GM18508 (cell line): ENCODE measurements around the gene SRGAP3.

ENCODE experiments used
- ATAC-seq: cut with Tn5 transposase; IDR thresholded peaks from one replicate; pipeline ENCODE4 v1.9.1; 2021; ENCODE audit warnings: moderate number of reproducible peaks; ENCODE audit not compliant: insufficient read depth, unreplicated experiment

Gene SRGAP3

DNA sequence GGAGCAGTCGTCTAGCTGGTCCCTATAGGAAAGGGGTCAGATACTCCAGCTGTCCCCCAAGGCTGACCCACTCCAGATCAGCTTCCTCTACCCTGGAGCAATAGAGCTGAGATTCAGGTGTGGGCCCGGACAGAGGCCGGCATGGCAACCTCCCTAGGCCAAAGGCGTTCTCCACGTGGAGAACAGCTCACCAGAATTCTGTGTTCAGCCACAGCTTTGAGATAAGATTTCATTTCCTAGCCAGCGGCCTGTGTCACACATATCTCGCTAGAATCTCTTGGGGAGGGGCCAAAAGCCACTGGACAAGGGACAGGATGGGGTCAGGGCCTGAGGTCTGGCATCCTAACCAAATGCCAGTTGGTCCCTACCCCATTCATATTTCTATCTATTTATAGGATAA, 20.1 kb downstream of the SRGAP3 start:
- no peak for ATAC-seq

GRCh38 chr3:9226326-9226725, 23.1 kb downstream of the SRGAP3 start:
- no peak for ATAC-seq

- ATAC-seq = no peak
Measured at GRCh38 chr3:9225268-9225667, 24.2 kb downstream of the SRGAP3 start.

DNA sequence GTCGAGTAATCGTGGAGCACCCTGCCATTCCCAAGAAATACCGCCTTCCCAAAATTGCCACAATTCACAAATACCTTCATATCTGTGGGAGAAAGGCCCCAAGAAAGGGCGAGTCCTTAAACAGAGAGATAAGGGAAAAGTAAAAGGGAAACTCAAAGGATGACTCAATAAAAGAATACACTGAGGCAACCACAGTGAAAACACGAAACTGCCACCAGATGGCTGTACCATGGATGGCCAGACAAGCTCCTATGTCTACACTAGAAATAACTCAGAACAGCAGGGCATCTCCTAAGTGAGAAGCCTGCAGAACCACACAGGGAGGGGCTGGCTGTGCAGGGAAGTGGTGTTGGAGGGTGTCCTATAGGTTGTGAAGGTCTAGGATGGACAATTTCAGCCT, 25.0 kb downstream of the SRGAP3 start:
- peak; percentile 83 for ATAC-seq

GRCh38 chr3:9223672-9224071, 25.8 kb downstream of the SRGAP3 start:
- no peak for ATAC-seq

DNA sequence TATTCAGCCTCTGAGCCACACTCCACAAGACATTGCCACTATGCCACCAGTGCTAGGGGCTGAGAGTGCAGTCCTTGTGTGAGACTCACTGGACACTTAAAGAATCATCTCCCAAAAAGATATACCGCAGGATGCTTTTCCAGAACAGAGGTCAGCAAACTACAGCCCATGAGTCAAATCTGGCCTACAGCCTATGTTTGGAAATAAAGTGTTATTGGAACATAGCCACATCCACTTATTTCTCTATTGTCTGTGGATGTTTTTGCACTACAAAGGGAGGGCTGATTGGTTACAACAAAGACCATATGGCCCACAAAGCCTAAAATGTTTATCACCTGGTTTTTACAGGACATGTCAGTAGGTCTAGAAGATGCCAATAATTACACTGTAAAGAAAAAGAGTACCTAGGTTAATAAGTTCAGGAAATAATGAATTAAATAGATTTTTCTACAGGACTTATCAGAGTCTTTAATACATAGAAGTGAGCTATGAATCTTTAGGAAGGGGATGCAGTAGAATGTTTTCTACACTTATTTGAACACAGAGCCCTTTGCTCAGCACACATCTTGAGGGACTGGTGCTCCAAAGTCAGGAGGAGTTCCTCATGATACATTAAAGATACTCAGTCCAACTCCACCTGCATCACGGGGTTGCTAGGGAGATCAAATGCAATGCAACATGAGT, 26.3 kb downstream of the SRGAP3 start:
- no peak for ATAC-seq

DNA sequence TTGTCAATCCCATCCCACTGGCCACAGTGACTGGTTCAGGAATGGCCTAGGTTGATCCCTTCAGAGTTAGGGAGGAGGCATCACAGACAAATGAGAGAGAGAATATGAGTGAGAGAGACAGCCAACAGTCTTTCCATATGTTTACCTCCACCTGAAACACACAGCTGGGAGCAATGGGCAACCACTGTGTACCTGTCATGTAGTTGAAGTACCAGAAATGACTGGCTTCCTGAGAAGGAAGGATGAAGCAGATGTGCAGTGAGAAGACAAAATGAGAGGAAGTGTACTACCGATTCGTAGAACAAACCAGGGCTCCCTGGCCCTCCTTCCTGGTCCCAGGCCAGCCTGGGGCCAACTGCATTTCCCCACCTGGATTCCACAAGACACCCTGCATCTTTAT, 27.4 kb downstream of the SRGAP3 start:
- ATAC-seq = no peak

GRCh38 chr3:9218514-9218846, 31.0 kb downstream of the SRGAP3 start:
- no peak for ATAC-seq

DNA sequence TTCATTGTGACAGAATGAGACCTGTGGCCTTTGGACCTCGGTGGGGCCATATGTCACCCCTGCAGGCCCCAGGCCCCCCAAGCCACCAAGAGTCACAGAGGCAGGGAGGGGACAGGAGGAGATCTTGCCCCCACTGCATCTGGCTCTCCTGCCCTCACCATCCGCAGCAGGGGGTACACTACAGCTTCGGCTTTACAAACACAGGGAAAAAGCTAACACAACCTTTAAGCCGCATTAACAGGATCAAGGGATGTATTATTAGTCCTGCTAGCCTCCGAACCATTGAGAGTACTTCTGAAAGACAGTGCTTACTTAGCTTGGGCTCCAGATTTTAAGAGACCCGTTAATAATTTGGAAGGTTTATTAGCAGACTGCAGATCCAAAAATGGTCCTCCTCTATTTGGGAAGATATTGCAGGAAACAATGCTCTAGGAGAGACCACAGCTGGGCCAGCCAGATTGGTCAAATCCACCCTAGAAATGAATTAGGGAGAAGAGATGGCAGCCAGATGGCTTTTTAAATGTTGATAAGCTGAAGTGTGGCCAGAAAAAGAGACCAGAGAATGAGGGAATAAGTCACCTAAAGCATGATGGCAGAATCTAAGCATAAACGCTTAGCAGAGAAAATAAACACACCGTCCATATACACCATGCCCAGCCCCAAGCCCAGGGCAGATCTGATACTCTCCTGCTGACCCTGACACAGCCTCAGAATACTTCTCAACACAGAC, 31.5 kb downstream of the SRGAP3 start:
- no peak for ATAC-seq

DNA sequence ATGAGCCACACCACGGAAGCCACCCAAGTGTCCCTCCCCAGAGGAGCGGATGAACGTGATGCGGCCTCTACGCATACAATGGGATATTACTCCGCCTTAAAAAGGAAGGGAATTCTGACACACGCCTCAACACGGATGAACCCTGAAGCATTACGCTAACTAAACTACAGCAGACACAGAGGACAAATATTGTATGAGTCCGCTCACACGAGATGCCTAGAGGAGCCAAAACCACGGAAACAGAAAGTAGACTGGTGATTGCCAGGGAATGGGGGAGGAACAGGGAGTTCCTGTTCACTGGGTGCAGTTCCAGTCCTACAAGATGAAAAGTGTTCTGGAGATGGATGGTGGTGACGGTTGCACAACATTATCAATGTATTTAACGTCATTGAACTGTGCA, 32.7 kb downstream of the SRGAP3 start:
- no peak for ATAC-seq

GRCh38 chr3:9214599-9214998, 34.8 kb downstream of the SRGAP3 start:
- no peak for ATAC-seq

DNA sequence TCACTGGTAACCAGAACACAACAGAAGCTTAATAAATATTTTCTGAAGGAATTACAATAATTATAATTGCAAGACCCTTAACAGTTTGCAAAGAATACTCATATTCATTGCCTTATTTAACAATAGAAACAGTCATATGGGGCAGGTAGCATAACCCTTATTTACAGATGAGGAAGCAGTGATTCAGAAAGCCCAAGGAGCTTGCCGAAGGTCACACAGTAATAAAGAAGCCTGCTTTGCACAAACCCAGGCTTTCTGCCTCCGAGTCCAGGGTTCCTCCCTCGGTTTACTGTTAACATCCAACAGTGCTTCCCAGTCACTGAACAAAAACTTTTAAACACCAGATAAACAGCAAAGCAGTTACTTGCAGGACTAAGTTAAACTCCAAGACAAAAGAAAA, 35.3 kb downstream of the SRGAP3 start:
- ATAC-seq = no peak

DNA sequence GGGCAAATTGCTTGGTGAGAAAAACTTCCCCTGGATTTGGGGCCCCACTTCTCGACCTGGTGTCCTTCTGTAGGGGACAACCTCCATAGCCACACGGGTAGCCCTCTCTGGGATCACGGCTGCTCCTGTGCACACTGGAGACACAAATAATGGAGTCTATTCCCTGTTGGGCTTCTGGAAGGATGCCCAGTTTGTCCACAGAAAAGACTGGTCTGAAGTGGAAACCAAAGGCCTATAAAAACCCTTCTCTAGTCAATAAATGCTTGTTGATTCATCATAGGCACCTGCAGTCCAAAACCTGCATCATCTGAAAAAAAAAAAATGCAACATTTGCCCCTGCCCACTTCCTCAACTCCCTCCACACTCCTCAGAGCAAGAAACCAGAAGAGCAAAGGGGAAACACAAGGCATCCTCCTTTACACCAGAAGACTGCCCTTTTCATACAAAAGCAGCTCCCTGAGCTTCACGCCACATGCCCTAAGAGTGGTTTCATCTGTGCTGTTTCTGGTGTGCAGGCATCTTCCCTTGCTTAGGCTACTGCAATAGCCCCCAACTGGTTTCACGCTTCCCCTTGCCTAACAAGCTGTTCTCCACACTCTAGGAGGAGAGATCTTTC, 36.3 kb downstream of the SRGAP3 start:
- ATAC-seq = no peak

DNA sequence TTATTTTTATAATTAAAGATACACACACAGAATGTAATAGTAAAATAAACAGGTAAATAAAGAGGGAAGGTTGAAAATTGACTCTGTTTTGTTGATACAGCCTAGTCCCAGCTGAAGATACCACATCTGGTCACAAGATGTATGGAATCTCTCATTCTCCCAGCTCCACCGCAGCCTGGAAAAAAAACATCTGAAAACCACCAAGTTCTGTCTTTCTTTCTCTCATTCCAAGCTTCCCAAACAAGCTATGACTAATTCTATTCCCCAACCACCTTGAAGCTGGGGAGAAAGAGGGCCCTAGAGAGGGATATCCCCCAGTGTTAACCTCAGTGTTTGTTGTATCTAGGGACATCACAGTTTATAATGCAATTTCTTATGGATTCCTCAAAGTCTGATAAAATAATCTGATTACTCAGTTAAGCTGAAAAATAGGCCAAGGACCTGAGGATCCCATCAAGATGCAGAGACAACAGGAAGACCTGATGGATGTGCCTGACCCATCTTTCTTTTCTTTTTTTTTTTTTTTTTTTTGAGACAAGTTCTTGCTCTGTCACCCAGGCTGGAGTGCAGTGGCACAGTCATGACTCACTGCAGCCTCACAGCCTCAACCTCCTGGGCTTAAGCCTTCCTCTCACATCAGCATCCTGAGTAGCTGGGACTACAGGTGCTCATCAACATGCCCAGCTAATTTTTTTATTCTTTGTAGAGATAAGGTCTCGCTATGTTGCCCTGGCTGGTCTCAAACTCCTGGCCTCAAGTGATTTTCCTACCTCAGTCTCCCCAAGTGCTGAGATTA, 38.1 kb downstream of the SRGAP3 start:
- no peak for ATAC-seq

DNA sequence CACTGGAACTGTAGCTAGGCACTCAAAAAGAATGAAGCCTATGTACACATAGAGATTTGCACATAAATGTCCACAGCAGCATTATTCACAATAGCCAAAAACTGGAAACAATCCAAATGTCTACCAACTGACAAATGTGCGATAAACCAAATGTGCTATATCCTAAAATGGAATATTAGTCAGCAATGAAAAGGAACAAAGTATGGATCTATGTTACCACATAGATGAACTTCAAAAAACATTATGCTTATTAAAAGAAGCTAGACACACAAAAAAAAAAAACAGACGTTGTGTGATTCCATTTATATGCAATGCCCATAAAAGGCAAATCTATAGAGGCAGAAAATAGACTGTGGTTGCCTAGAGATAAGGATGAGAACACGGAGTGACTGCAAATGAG, 39.7 kb downstream of the SRGAP3 start:
- no peak for ATAC-seq

- ATAC-seq = no peak
Measured at GRCh38 chr3:9208605-9209152, 40.8 kb downstream of the SRGAP3 start.

GRCh38 chr3:9207116-9207763, 42.2 kb downstream of the SRGAP3 start:
- no peak for ATAC-seq

DNA sequence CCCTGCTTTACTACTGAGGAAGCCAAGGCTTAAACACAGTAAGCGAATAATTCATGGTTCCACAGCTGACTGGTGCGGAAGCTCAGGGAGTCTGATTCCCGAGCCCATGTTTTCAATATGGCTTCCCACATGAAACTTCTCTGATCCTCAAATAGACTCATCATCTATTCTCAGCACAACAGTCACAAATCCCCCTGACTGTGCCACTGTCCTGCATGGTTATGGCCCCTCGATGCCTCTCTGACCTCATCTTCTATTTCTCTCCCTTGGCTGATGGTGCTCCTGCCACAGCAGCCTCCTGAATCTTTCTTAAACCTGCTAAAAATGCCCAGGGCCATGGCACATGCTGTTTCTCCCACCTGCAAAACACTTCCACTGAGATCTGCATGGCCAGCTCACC, 43.2 kb downstream of the SRGAP3 start:
- ATAC-seq = no peak

GRCh38 chr3:9205345-9206143, 43.9 kb downstream of the SRGAP3 start:
- ATAC-seq = no peak
